ENCODE data around the gene CDKN1A. TPM values are rescaled to one million over a fixed set of nuclear protein-coding genes. Genes with fewer than 3 reads are reported as not detected.

The CDKN1A gene
- total and polyA plus RNA-seq, 9 of the 15 experiments (the other 6 are each of a cell fraction or from before 2014, with no cell fraction given): 0.25 to 8.1 (median 5.1) TPM

GRCh38 chr6:36686668-36687513, 8.4 kb downstream of the CDKN1A start:
- 28% methylated on average over 10 of the region's 10 CpGs for WGBS (ENCODE audit: insufficient coverage, low coverage, missing lambda C conversion rate)
- in situ Hi-C loops (cut with MboI): no loop called here
- TF ChIP-seq ZNF785 (CRISPR knock-in tag; IDR thresholded peaks at IDR 0.05) (no peak), BCL6 (CRISPR knock-in tag; IDR thresholded peaks at IDR 0.05) (no peak), MAX (CRISPR knock-in tag; IDR thresholded peaks at IDR 0.05) (0 out of 2 replicates have a peak, but pooled peaks have one; percentile 14), THAP12 (CRISPR knock-in tag; IDR thresholded peaks at IDR 0.05) (no peak), ZNF316 (IDR thresholded peaks at IDR 0.05) (peak; percentile 62), CTCFL (IDR thresholded peaks at IDR 0.05; ENCODE audit: borderline replicate concordance, insufficient read depth, low read depth, low read length, poor library complexity, severe bottlenecking) (no peak), MTA2 (IDR thresholded peaks at IDR 0.05; ENCODE audit: low read depth) (no peak), CTBP1 (IDR thresholded peaks at IDR 0.05; ENCODE audit: borderline replicate concordance) (no peak), ZNF436 (CRISPR knock-in tag; IDR thresholded peaks at IDR 0.05) (no peak), TRIM28 (IDR thresholded peaks at IDR 0.05) (0 out of 2 replicates have a peak, but pooled peaks have one; percentile 24), ETS2 (tag; IDR thresholded peaks at IDR 0.05; ENCODE audit: borderline replicate concordance, poor library complexity, severe bottlenecking) (no peak), USF1 (CRISPR knock-in tag; IDR thresholded peaks at IDR 0.05) (peak; percentile 21; the same call in 1 of the 2 replicates), YY1 (IDR thresholded peaks at IDR 0.05; ENCODE audit: borderline replicate concordance in 1 of 3, control insufficient read depth in 1 of 3, extremely low read depth in 1 of 3, insufficient read depth in 3 of 3, insufficient read length in 1 of 3, insufficient replicate concordance in 2 of 3, low read depth in 1 of 3, low read length in 2 of 3) (peak in 1 of 3 experiments; percentile 19), TAF15 (IDR thresholded peaks at IDR 0.05; ENCODE audit: low read depth, low read length) (no peak), ZKSCAN8 (CRISPR knock-in tag; IDR thresholded peaks at IDR 0.05) (peak; percentile 94)

More at GRCh38 chr6:36686668-36687513, 8.4 kb downstream of the CDKN1A start:
- Histone ChIP-seq H3K4me2 (ENCODE audit: insufficient read depth, low read length) (no peak overlapping the region), H3K4me1 (replicated peaks in 1 of 2; ENCODE audit: control insufficient read depth in 2 of 2, insufficient read depth in 2 of 2, low read length in 2 of 2) (peaks cover 10 to 12% of the 10 kb centered on the region in 2 experiments), H3K4me3 (no peak overlapping the region), H3K9me3 (replicated peaks; ENCODE audit: control insufficient read depth, insufficient read depth, low read depth, low read length) (no peaks in the 10 kb centered on the region), H4K20me1 (replicated peaks; ENCODE audit: control insufficient read depth, insufficient read depth, low read length) (no peaks in the 10 kb centered on the region), H3K9me1 (ENCODE audit: control insufficient read depth, insufficient read depth, low read length) (no peaks in the 10 kb centered on the region), H3K79me2 (ENCODE audit: control insufficient read depth, insufficient read depth, low read length) (no peaks in the 10 kb centered on the region), H3K27ac (ENCODE audit: extremely low read depth, low read depth, low read length) (no peak overlapping the region), H3K9ac (ENCODE audit: insufficient read depth in 1 of 2, low read depth in 2 of 2, low read length in 2 of 2) (no peak overlapping the region), H2AFZ (ENCODE audit: low read depth, low read length) (no peak overlapping the region), H3K36me3 (ENCODE audit: control insufficient read depth, insufficient read depth, low read length) (no peaks in the 10 kb centered on the region; the same call in 2 of the 3 replicates), H3K27me3 (ENCODE audit: control insufficient read depth in 2 of 2, insufficient read depth in 2 of 2, low read length in 2 of 2) (peaks cover 11 to 12% of the 10 kb centered on the region in 2 experiments; a peak in 3 of 5 replicates)
- FAIRE-seq (no peak), DNase-seq (ENCODE audit: extremely low read depth in 1 of 4, low spot score in 3 of 4) (no peak), ATAC-seq (no peak)
- intact Hi-C loops (cut with micrococcal nuclease): no loop called here
- no TSS peak for BruUV-seq (replicated peaks)
- ChIA-PET CTCF (ENCODE audit: low intra/inter-chr PET ratio) (interaction anchor here (0.5 kb wide), 1 partner anchor 29 kb away, joined by 3 read pairs; no protein-coding TSS in a partner anchor), POLR2A (interaction anchor here (0.8 to 1.5 kb wide), 4 partner anchors 10 to 46 kb away, joined by 3 to 6 read pairs (median 4); partner anchors contain the start of gene RAB44)

Measured in K562 (cell line).